NT2/D1 (cell line): Measurements from ENCODE around the gene NEUROD4.

Experiments used
- SUZ12 ChIP-seq: IDR thresholded peaks from 2 replicates; pipeline ENCODE4 v1.6.1; 2011; ENCODE audit not compliant: insufficient read length, insufficient read depth; ENCODE audit errors: extremely low read depth
- YY1 ChIP-seq: IDR thresholded peaks from 2 replicates; pipeline ENCODE4 v1.6.1; 2011; ENCODE audit not compliant: insufficient read length, insufficient read depth
- ZNF274 ChIP-seq: IDR thresholded peaks from 2 replicates; pipeline ENCODE4 v1.6.1; 2011; ENCODE audit warnings: mild to moderate bottlenecking, low read depth, low read length

GRCh38 chr12:55058082-55058481 lies 38.3 kb downstream of the NEUROD4 start:
- TF ChIP-seq YY1 = no peak
- TF ChIP-seq SUZ12 = no peak
- no peak for TF ChIP-seq ZNF274
